GM06990 (cell line): ENCODE results near the gene TMPRSS9.

Source experiments
- DNase-seq: peaks from one replicate; pipeline ENCODE4 v3.0.0-alpha.2; 2011; ENCODE audit not compliant: insufficient read length; ENCODE audit errors: extremely low read depth
- H3K27me3 ChIP-seq: replicated peaks from 2 replicates; pipeline ENCODE4 v1.6.0; 2011; ENCODE audit warnings: low read length; ENCODE audit not compliant: control insufficient read depth, insufficient read depth
- H3K36me3 ChIP-seq: 2 replicates; pipeline ENCODE4 v1.5.1; 2011; ENCODE audit warnings: low read length; ENCODE audit not compliant: control insufficient read depth, insufficient read depth
- H3K4me3 ChIP-seq: replicated peaks from 2 replicates; pipeline ENCODE4 v1.5.1; 2011; ENCODE audit warnings: low read depth, mild to moderate bottlenecking, control low read depth, low read length
- TF ChIP-seq, protein P1 (sequence below): IDR thresholded peaks from 2 replicates; pipeline ENCODE4 v1.5.1; 2011; ENCODE audit warnings: low read length, control low read depth, mild to moderate bottlenecking, inconsistent platforms; ENCODE audit not compliant: insufficient read depth, poor library complexity, severe bottlenecking

The TMPRSS9 gene

DNA sequence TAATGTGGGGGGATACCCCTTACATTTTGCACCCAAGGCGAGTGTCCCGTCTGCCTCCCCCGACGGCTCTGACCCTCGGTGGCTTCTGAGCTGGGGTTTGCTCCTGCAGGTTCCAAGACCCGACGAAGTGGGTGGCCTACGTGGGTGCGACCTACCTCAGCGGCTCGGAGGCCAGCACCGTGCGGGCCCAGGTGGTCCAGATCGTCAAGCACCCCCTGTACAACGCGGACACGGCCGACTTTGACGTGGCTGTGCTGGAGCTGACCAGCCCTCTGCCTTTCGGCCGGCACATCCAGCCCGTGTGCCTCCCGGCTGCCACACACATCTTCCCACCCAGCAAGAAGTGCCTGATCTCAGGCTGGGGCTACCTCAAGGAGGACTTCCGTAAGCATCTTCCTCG lies 48.2 kb downstream of the TMPRSS9 start:
- TF ChIP-seq, protein P1, sequence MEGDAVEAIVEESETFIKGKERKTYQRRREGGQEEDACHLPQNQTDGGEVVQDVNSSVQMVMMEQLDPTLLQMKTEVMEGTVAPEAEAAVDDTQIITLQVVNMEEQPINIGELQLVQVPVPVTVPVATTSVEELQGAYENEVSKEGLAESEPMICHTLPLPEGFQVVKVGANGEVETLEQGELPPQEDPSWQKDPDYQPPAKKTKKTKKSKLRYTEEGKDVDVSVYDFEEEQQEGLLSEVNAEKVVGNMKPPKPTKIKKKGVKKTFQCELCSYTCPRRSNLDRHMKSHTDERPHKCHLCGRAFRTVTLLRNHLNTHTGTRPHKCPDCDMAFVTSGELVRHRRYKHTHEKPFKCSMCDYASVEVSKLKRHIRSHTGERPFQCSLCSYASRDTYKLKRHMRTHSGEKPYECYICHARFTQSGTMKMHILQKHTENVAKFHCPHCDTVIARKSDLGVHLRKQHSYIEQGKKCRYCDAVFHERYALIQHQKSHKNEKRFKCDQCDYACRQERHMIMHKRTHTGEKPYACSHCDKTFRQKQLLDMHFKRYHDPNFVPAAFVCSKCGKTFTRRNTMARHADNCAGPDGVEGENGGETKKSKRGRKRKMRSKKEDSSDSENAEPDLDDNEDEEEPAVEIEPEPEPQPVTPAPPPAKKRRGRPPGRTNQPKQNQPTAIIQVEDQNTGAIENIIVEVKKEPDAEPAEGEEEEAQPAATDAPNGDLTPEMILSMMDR: no peak
- Histone ChIP-seq H3K27me3 (no peaks in the 10 kb centered on the region), H3K4me3 (no peak overlapping the region), H3K36me3 (no peaks in the 10 kb centered on the region)
- no peak for DNase-seq

DNA sequence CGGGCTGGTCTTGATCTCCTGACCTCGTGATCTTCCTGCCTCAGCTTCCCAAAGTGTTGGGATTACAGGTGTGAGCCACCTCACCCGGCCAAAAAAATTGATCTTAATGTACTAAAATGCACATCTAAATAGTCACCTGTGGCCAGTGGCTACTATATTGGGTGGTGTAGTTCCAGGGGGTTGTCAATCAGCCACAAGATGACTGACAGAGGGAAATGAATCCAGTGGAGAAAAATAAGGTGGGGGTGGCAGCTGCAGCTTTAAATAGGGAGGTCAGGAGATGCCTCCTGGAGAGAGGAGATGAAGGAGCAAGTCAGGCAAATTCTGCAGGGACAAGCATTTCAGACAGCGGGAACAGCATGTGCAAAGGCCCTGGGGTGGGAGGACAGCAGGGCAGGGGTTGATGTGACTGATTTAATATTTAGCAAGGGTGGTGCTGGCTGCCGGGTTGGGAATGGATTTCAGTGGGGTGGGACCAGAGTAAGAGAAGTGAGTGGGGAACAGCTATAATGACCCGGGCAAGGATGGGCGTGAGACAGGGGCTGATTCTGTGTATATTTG lies 49.4 kb downstream of the TMPRSS9 start:
- TF ChIP-seq, protein P1: no peak
- H3K27me3 ChIP-seq: no peaks in the 10 kb centered on the region
- H3K4me3 ChIP-seq: no peak overlapping the region
- no peaks in the 10 kb centered on the region for H3K36me3 ChIP-seq
- DNase-seq: no peak

DNA sequence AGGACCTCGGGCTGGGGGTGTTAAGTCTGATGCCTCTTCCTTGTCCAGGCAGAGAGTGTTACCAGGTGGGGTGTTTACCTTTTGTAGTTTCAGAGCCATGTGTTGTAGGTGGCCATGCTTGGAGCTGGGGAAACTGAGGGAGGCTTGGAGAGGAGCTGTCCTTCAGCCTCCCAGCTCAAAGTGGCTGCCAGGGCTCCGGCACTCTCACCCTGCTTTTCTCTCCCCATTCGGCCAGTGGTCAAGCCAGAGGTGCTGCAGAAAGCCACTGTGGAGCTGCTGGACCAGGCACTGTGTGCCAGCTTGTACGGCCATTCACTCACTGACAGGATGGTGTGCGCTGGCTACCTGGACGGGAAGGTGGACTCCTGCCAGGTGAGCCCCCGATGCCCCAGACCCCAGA lies 50.0 kb downstream of the TMPRSS9 start:
- H3K36me3 ChIP-seq: no peaks in the 10 kb centered on the region
- no peak overlapping the region for H3K4me3 ChIP-seq
- H3K27me3 ChIP-seq: no peaks in the 10 kb centered on the region
- TF ChIP-seq, protein P1: no peak
- DNase-seq: no peak

DNA sequence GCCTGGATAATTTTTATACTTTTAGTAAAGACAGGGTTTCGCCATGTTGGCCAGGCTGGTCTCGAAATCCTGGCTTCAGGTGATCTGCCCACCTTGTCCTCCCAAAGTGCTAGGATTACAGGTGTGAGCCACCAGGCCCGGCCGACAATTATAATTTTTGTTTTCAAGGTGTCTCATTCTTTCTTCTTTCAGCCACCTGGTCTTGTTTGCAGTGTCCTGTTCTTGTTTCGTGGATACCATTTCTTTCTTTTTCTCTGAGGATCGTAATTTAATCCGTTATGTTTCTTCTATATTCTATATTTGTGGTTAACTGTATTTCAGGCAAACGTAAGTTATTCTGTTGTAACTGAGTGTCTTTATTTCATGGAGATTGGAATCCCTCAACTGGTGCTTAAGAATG lies 51.6 kb downstream of the TMPRSS9 start:
- DNase-seq: no peak
- Histone ChIP-seq H3K27me3 (no peaks in the 10 kb centered on the region), H3K36me3 (no peaks in the 10 kb centered on the region; the same call in 1 of the 2 replicates), H3K4me3 (no peak overlapping the region)
- TF ChIP-seq, protein P1: no peak

DNA sequence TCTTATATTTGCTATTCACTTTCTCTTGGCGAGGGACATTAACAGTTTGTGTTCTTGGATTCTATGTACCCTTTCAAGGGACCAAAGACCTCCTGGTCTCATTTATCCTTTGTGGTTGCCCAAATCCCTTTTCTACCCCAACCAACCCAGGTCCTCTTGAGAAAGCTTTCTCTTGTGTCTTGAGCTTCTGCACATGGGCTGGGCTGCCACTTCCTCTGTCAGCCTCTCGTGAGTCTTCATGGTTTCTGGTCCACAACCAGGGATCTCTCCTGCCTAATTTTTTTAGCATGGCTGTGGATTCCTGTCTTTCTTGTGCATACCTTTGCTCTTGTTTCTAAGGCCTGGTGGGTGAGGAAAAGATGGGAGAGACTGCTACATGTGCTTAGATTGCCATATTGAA lies 52.4 kb downstream of the TMPRSS9 start:
- Histone ChIP-seq H3K4me3 (no peak overlapping the region), H3K27me3 (no peaks in the 10 kb centered on the region), H3K36me3 (no peaks in the 10 kb centered on the region; the same call in 1 of the 2 replicates)
- TF ChIP-seq, protein P1: no peak
- no peak for DNase-seq

DNA sequence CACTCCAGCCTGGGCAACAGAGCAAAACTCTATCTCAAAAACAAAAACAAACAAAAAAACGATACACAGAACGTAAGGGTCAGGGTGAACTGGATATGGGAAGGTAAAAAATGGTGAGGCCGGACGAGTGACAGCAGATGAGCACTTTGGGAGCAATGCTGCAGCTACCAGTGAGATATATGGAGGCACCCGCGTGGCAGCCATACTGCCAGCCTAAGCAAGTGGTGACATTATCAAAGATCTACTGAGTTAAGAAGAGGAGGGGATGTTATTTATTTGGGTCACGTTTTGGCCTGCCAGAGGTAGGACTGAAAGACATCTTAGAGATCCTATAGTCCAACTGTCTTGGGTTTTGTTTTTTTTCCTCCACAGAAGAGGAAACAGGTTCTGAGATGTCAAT lies 53.1 kb downstream of the TMPRSS9 start:
- DNase-seq: no peak

More for the DNA sequence above, 53.1 kb downstream of the TMPRSS9 start:
- TF ChIP-seq, protein P1: no peak
- peaks cover 4% of the 10 kb centered on the region; the same call in 1 of the 2 replicates for H3K36me3 ChIP-seq
- H3K27me3 ChIP-seq: no peaks in the 10 kb centered on the region
- no peak overlapping the region for H3K4me3 ChIP-seq
